Stomach (tissue), 4 donors: Measurements from ENCODE around the gene SPHKAP.

Source experiments
- CTCF ChIP-seq, 7 experiments: fragments of 450-650 bp in 4 of 7; fragments of 200-600 bp in 3 of 7; sonication (generic) in 3 of 7; IDR thresholded peaks; one replicate each; pipeline ENCODE4 v1.5.1; 2016 to 2019; ENCODE audit warnings: antibody characterized with exemption in 7 of 7, control low read depth in 2 of 7, mild to moderate bottlenecking in 1 of 7
- EP300 ChIP-seq: sonication (generic); formaldehyde crosslinking; IDR thresholded peaks from one replicate; pipeline ENCODE4 v1.6.1; 2017; ENCODE audit warnings: antibody characterized with exemption

- no peak for TF ChIP-seq CTCF (IDR thresholded peaks at IDR 0.05)
- no peak for TF ChIP-seq EP300
Observed at GRCh38 chr2:227942965-227943364, 238.5 kb downstream of the SPHKAP start.
